ENCODE data around the gene RNU1-3.
"Not testable (repeated sequence)": the region's sequence is repeated elsewhere in the genome, so short reads cannot be mapped to it uniquely, and the experiment has no call there.

The RNU1-3 gene

GRCh38 chr1:16636551-16637195, 30.1 kb downstream of the RNU1-3 start:
- not testable (repeated sequence) for DNase-seq (ENCODE audit: low spot score)

DNA sequence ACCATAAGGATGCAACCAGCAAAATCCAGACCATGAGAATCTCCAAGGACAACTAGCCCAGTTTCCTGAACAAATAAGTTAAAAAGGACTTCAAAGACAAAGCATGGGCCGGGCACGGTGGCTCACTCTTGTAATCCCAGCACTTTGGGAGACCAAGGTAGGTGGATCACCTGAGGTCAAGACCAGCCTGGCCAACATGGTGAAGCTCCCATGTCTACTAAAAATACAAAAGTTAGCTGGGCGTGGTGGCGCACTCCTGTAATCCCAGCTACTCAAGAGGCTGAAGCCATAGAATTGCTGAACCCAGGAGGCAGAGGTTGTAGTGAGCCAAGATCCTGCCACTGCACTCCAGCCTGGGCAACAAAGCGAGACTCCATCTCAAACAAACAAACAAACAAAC, 30.8 kb downstream of the RNU1-3 start:
- DNase-seq (ENCODE audit: low spot score) = not testable (repeated sequence)

GRCh38 chr1:16633540-16634282, 33.0 kb downstream of the RNU1-3 start:
- not testable (repeated sequence) for DNase-seq (ENCODE audit: low spot score)

DNA sequence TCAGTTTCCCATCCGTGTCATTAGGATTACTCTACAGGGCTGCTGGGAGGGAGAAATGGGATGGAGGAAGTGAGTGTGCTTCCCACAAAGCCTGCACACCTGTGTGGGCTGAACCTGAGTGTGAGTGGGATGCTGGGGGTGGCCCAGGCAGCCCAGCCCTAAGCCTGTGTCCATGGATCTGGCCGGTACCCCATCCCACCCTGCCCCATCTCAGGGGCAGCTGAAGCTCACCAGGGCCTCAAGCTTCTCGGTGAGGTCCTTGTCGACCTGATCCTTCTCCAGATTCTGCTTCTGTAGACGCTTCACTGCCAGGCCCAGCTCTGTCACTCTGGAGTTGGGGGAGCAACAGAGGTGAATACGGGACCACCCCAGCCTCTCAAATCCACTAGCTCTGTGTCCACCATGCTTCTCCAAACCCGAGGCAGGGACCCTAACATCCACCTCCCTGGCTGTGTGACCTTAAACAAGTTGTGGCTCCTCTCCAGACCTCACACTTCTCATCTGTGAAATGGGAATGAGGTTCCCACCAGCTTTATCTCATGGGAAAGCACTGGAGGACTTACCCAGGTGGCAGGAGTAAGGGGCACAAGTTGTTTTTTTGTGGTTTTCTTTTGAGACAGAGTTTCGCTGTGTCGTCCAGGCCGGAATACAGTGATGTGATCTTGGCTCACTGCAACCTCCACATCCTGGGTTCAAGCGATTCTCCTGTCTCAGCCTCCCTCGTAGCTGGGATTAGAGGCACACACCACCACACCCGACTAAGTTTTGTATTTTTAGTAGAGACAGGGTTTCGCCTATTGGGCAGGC, 34.5 kb downstream of the RNU1-3 start:
- DNase-seq (ENCODE audit: low spot score) = not testable (repeated sequence)

DNA sequence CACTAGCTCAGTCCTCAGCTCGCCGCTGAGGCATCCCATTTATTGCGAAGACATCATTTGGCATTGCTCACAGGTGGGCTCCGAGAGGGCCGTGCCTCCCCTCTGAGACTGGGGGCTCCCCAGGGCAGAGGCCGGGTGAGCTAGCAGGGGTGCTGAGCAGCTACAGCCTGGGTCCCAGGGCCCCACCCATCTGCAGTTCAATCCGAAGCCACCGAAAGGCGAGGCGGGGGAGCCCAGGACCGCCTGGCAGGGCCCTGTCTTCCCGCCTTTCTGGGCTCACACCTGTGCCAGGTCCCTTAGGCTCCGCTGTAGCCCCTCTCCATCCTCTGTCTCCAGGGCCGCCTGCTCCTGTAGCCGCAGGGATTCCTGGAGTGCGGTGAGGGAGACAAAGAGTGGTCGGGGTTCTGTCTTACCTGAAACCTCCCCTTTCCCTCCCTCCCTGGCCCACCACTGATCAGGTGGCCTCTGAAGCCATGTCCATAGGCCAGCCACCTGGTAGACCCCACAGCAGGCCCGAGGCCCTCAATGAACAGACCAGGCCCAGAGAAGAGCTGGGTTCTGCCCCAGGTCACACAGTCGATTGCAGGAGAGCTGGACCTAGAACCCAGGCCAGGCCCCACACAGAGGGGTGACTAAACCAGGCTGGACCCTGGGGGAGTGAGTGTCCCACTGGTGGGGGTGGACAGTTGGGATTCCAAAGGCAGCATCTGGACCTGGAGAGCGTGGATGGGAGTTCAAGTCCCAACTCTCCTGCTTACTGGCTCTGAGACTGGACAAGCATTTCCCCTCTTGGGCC, 35.3 kb downstream of the RNU1-3 start:
- no peak for DNase-seq (ENCODE audit: low spot score)

DNA sequence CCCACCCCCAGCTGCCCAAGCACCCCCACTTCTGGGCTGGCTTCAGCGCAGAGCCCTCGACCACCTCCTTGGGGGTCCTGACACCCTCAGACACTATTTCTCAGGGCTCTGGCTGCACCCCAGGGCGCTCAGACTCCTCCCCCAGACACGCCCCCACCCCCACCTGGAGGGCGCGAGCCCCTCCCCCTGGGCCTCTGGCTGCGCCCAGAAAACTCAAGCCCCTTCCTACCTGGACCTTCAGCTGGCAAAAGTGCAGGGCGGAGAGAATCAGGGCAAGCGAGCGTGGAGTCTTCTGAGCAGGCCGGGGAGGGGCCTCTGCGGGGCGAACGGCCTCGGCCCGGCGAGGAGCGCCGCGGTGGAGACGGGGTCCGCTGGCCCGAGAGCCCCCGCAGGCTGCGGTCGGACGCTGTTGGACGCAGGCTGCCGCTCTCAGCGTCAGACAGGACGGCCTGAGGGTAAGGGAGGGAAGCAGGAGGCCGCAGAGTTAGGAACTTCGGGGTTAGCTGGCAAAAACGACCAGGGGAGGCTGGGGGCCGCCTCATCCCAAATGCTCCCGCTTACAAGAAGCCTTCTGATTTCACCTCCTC, 36.0 kb downstream of the RNU1-3 start:
- no peak for DNase-seq (ENCODE audit: low spot score)

GRCh38 chr1:16629916-16630530, 36.7 kb downstream of the RNU1-3 start:
- not testable (repeated sequence) for DNase-seq (ENCODE audit: low spot score)

- DNase-seq (ENCODE audit: low spot score) = no peak
These were observed 38.2 kb downstream of the RNU1-3 start for GRCh38 chr1:16628361-16629111.

- not testable (repeated sequence) for DNase-seq (ENCODE audit: low spot score)
These were observed 40.3 kb downstream of the RNU1-3 start for GRCh38 chr1:16626409-16626983.

DNA sequence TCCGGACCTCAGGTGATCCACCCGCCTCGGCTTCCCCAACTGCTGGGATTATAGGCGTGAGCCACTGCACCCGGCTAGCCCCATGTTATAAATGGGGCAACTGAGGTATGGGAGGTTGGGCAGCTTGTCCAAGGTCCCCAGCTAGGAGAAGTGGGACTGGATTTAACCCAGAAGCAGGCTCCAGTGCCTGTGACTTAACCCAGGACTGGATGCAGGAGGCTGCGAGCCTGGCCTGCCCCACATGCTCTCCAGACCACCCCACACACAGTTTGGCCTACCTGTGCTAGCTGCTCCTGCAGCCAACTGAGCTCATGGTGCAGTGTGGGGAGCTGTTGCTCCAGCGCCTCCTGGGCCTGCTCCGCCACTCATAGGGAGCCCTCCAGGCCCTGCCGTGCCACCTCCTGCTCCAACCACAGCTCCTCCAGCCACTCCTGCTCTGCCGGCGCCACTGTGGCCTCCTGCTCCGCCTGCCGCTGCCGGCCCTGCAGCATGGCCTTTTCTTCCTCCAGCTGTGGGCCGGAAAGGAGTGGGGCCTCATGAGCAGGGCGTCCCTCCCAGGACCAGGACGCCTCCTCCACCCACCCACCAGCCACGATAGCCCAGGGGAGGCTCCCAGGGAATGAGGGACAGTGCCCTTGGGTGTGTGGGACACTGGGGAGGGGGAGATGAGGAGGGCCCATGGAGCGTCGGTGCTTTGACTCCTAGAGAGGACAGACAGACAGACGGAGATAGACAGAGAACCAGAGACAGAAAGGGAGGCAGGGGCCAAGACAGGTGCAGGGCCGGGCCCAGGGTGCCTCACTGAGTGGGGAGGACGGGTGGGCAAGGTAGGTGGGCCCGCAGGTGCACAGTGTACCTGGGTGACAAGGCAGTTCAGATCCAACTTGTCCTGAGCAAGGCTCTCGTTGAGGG, 41.0 kb downstream of the RNU1-3 start:
- DNase-seq (ENCODE audit: low spot score) = no peak

DNA sequence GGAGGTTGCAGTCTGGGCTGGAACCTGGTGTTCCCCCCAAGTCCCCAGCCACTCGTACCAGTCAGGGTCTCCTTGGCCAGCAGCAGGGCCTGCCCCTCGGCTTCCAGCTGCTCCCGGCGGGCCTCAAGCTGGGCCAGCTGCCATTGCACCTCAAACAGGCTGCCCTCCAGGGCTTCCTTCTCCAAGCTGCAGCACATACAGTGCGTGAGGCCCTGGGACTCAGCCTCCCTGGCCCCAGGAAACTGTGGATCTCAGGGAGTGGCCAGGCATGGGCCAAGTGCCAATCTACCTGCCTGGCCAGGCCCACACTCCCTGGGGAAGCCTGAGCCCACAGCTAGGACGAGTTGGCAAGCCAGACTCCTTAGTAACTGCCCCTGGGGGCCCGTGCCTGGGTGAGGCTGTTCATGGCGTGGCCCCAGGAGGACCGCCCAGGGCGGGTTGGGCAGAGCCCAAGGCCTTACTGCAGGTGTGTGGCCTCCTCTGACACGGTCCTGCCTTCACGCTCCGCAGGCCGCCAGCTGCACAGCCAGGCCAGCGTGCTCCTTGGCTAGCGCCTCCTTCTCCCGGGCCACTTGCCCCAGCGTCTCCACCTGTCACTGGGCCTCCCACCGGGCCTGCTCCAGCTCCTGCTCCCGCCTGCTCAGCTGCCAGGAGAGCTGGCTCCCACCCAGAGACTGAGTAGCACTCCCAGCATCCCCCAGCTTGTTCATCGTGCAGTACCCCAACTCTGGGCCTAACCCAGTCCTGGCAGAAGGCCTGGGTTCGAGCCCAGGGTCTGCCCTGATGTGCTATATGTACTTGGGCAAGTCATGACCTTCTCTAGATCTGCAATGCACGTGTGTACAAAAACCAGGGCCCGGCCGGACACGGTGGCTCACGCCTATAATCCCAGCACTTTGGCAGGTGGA, 42.7 kb downstream of the RNU1-3 start:
- DNase-seq (ENCODE audit: low spot score) = not testable (repeated sequence)

DNA sequence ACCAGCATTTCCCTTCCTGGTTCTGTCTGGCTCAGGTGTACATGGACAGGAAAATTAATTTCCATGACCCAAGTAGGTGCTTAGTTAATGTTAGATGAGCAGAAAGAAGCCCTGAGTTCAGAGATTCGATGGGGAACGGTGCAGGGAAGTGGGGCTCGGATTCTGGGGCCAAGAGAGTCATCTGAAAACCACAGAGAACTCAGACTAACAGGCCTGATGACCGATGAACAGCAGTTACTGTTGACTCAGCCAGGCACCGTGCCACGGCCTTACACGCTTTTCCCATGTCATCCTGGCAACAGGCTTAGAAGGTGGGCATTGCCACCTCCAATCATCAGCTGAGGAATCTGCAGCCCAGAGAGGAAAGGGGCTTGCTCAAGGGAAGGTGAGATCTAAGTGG, 43.4 kb downstream of the RNU1-3 start:
- DNase-seq (ENCODE audit: low spot score) = not testable (repeated sequence)

GRCh38 chr1:16621681-16622315, 45.0 kb downstream of the RNU1-3 start:
- DNase-seq (ENCODE audit: low spot score) = not testable (repeated sequence)

- no peak for DNase-seq (ENCODE audit: low spot score)
These were observed 45.5 kb downstream of the RNU1-3 start for GRCh38 chr1:16621300-16621658.

- not testable (repeated sequence) for DNase-seq (ENCODE audit: low spot score)
These were observed 46.8 kb downstream of the RNU1-3 start for GRCh38 chr1:16619803-16620501.

DNA sequence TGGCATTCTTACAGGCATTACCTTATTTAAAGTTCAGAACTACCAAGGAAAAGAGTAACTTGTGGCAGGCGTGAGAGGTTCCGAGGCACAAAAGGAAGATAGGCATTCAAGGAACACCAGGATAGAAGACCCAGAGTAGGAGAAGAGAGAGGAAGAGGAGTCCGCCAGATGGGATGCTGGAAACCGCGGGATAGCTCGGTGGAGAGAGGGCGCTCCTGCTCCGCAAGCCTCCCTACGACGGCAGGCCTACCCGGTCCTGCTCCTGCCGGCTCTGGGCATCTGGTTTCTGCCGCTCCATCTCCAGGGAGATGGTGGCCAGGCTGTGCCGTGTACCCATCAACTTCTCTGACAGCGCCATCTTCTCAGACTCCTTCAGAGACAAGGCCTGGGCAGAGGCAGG, 48.0 kb downstream of the RNU1-3 start:
- DNase-seq (ENCODE audit: low spot score) = no peak
